ENCODE data around the gene MAD2L2.

The MAD2L2 gene

DNA sequence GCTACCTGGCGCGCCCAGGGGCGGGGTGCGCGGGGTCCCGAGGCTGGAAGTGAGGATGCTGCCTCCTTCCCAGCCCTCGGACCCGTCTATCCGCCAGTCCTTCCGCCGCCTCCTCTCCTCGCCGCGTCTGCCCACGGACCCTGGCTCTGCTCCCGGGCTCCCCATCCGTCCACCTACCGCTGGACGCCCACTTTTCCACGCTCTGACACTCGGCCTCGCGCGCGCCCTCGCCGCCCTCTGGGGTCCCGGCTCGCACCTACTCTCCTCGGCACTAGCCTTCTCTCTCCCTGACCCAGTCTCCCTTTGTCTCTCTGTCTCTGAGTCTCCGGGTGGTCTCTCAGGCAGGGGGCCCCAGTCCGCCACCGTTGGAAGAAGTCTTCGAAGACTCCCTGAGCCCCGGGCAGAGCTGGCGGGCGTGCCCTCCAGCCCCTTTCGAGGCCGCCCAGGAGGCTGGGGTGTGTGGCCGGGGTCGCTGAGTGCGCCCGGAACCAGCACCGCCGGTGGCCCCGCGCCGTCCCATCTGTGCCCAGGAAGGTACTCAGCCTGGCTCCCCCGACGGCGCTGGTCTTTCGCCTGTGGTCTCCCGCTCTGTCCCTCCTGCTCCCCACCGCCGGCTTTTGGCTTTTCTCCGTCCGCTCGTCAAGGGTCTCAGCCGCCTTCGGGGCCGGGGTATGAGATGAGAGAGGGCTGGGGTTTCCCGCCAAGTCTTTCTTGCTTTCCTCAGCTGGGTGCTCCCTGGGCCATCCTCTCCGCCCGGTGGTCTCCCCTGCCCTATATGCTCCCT lies 11.2 kb upstream of the MAD2L2 start:
- no peaks in the 10 kb centered on the region for H3K9me2 ChIP-seq (ENCODE audit: low read depth, low read length)
- H3K4me2 ChIP-seq (ENCODE audit: low read length) = no peak overlapping the region
- H3K27me3 ChIP-seq (ENCODE audit: insufficient read depth, low read length) = peaks cover 3% of the 10 kb centered on the region; the same call in 1 of the 2 replicates
- H3K9me3 ChIP-seq (ENCODE audit: low read length) = no peaks in the 10 kb centered on the region
- H3K4me3 ChIP-seq (ENCODE audit: low read depth, low read length, poor library complexity, severe bottlenecking) = no peak overlapping the region
- H3K4me1 ChIP-seq (ENCODE audit: insufficient read depth, low read length, severe bottlenecking) = no peaks in the 10 kb centered on the region
- H4K20me1 ChIP-seq (ENCODE audit: insufficient read depth, low read length) = no peaks in the 10 kb centered on the region
- H2AFZ ChIP-seq (ENCODE audit: low read length) = no peak overlapping the region
- H3K36me3 ChIP-seq (ENCODE audit: insufficient read depth, low read length) = no peaks in the 10 kb centered on the region
- no peaks in the 10 kb centered on the region for H3F3A ChIP-seq (ENCODE audit: insufficient read depth, low read length)
- no peaks in the 10 kb centered on the region for H3K79me2 ChIP-seq (ENCODE audit: insufficient read depth, low read length)
- H3K9ac ChIP-seq (ENCODE audit: low read length) = no peak overlapping the region
- TF ChIP-seq, protein P1, sequence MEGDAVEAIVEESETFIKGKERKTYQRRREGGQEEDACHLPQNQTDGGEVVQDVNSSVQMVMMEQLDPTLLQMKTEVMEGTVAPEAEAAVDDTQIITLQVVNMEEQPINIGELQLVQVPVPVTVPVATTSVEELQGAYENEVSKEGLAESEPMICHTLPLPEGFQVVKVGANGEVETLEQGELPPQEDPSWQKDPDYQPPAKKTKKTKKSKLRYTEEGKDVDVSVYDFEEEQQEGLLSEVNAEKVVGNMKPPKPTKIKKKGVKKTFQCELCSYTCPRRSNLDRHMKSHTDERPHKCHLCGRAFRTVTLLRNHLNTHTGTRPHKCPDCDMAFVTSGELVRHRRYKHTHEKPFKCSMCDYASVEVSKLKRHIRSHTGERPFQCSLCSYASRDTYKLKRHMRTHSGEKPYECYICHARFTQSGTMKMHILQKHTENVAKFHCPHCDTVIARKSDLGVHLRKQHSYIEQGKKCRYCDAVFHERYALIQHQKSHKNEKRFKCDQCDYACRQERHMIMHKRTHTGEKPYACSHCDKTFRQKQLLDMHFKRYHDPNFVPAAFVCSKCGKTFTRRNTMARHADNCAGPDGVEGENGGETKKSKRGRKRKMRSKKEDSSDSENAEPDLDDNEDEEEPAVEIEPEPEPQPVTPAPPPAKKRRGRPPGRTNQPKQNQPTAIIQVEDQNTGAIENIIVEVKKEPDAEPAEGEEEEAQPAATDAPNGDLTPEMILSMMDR (IDR thresholded peaks at IDR 0.05; ENCODE audit: low read length) = no peak
- TF ChIP-seq EZH2 (IDR thresholded peaks at IDR 0.05; ENCODE audit: borderline replicate concordance, low read length) = no peak
- H3K27ac ChIP-seq (ENCODE audit: low read depth, low read length, poor library complexity, severe bottlenecking) = no peak overlapping the region

DNA sequence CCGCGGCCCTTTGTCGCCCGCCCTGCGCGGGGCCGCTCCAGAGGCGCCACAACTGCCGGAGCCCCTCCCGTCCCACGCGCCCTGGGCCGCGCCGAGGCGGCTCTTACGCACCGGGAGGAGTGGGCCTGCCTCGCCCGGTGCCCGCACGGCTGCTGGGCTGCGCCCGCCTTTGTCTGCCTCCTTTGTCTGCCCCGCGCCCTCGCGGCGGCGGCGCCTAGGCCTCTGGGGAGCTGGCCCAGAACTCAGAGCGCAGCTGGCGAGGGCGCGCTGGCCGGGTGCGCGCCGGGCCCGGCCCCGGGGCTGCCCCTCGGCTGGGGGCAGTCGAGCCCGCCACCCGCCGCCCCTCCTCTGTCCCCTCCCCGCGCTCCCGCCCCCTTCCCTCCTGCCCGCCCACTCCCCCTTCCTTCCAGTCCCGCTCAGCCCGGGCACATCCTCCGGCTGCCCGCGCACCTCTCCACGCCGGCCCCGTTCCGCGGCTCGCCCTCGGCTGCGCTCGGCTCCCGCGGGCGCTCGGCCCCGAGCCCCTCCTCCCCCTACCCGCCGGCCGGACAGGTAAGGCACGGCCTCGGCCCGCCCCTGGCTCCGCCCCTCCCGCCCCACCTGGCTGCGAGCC lies 10.5 kb upstream of the MAD2L2 start, which contains the start of gene DRAXIN:
Gene DRAXIN (plus strand): TSS at position 409 of the 613 bp plus-strand sequence. CDS start 14,549 bp downstream, outside the sequence.
- no peaks in the 10 kb centered on the region for H3F3A ChIP-seq (ENCODE audit: insufficient read depth, low read length)
- H3K4me3 ChIP-seq (ENCODE audit: low read depth, low read length, poor library complexity, severe bottlenecking) = no peak within 1 kb of the TSS
- H3K36me3 ChIP-seq (ENCODE audit: insufficient read depth, low read length) = no peaks in the 10 kb centered on the region
- no peaks in the 10 kb centered on the region for H3K9me3 ChIP-seq (ENCODE audit: low read length)
- H3K27ac ChIP-seq (ENCODE audit: low read depth, low read length, poor library complexity, severe bottlenecking) = no peak within 1 kb of the TSS
- no peaks in the 10 kb centered on the region for H3K79me2 ChIP-seq (ENCODE audit: insufficient read depth, low read length)
- H4K20me1 ChIP-seq (ENCODE audit: insufficient read depth, low read length) = no peaks in the 10 kb centered on the region
- no peaks in the 10 kb centered on the region for H3K9me2 ChIP-seq (ENCODE audit: low read depth, low read length)
- H2AFZ ChIP-seq (ENCODE audit: low read length) = no peak within 1 kb of the TSS
- peaks cover 3% of the 10 kb centered on the region; the same call in 1 of the 2 replicates for H3K27me3 ChIP-seq (ENCODE audit: insufficient read depth, low read length)
- TF ChIP-seq EZH2 (IDR thresholded peaks at IDR 0.05; ENCODE audit: borderline replicate concordance, low read length) = no peak
- TF ChIP-seq, protein P1 (IDR thresholded peaks at IDR 0.05; ENCODE audit: low read length) = no peak
- H3K9ac ChIP-seq (ENCODE audit: low read length) = no peak within 1 kb of the TSS
- H3K4me1 ChIP-seq (ENCODE audit: insufficient read depth, low read length, severe bottlenecking) = no peaks in the 10 kb centered on the region
- H3K4me2 ChIP-seq (ENCODE audit: low read length) = no peak within 1 kb of the TSS

DNA sequence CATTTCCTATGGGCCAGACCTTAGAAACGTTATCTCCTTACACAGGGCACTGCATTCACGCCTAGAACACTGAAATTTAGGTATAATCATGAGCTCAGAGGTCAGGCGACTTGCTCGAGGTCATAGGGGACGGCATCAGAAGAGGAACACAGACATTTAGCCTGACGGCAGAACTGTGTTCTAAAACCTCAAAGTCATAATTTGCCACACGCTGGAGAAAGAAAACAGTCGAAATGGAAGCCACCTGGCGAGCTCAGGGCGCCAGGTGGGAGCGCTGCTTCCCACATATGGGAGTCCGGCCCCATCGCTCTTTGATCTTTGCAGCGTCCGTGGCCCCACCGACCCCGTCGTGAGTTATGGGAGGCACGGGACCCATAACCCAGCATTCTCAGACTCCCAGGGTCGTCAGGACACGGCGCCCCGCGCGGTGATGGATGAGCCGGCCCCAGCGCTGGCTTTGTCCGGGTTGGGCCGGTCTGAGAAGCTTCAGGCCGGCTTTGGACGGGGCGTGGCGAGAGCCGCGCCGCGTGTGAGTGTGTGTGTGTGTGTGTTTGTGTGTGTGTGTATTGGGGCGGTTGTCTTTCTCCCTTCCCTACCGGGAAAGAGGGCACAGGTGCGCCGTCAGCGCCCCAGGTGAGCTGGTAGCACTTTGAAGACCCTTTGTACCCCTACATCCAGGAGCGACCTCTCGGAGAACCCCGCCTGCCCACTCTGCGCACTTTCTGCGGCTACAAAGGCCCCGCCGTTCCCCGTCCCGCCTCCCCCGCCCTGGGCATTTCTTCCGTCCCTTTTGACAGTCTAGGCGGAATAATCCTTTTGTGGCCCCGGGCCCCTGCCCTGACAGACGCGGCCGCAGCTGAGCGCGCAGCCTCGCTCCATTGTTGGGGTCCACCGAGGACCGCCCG lies 9.7 kb upstream of the MAD2L2 start:
- TF ChIP-seq, protein P1 (IDR thresholded peaks at IDR 0.05; ENCODE audit: low read length) = no peak
- TF ChIP-seq EZH2 (IDR thresholded peaks at IDR 0.05; ENCODE audit: borderline replicate concordance, low read length) = no peak
- no peak overlapping the region for H2AFZ ChIP-seq (ENCODE audit: low read length)
- no peaks in the 10 kb centered on the region for H4K20me1 ChIP-seq (ENCODE audit: insufficient read depth, low read length)
- no peaks in the 10 kb centered on the region for H3K36me3 ChIP-seq (ENCODE audit: insufficient read depth, low read length)
- no peaks in the 10 kb centered on the region for H3K4me1 ChIP-seq (ENCODE audit: insufficient read depth, low read length, severe bottlenecking)
- no peaks in the 10 kb centered on the region for H3F3A ChIP-seq (ENCODE audit: insufficient read depth, low read length)
- H3K27ac ChIP-seq (ENCODE audit: low read depth, low read length, poor library complexity, severe bottlenecking) = no peak overlapping the region
- no peak overlapping the region for H3K9ac ChIP-seq (ENCODE audit: low read length)
- no peaks in the 10 kb centered on the region for H3K27me3 ChIP-seq (ENCODE audit: insufficient read depth, low read length)
- no peak overlapping the region for H3K4me2 ChIP-seq (ENCODE audit: low read length)
- no peaks in the 10 kb centered on the region for H3K9me3 ChIP-seq (ENCODE audit: low read length)
- no peak overlapping the region for H3K4me3 ChIP-seq (ENCODE audit: low read depth, low read length, poor library complexity, severe bottlenecking)
- no peaks in the 10 kb centered on the region for H3K79me2 ChIP-seq (ENCODE audit: insufficient read depth, low read length)
- H3K9me2 ChIP-seq (ENCODE audit: low read depth, low read length) = no peaks in the 10 kb centered on the region

Data from OCI-LY1 (cell line).